Bladder microvascular endothelial cell (primary cell): Measurements from ENCODE around the gene CYP39A1. TPM values are rescaled to one million over a fixed set of nuclear protein-coding genes. Genes with fewer than 3 reads are reported as not detected.

Experiments used
- total RNA-seq: library from RNA; depleted of rRNA; stranded (reverse); fragments of >200 nt; gene quantifications from 2 replicates; pipeline ENCODE4 v1.2.3, GENCODE V29; 2014

Gene CYP39A1, protein sequence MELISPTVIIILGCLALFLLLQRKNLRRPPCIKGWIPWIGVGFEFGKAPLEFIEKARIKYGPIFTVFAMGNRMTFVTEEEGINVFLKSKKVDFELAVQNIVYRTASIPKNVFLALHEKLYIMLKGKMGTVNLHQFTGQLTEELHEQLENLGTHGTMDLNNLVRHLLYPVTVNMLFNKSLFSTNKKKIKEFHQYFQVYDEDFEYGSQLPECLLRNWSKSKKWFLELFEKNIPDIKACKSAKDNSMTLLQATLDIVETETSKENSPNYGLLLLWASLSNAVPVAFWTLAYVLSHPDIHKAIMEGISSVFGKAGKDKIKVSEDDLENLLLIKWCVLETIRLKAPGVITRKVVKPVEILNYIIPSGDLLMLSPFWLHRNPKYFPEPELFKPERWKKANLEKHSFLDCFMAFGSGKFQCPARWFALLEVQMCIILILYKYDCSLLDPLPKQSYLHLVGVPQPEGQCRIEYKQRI
- 0.88 and 0.97 TPM in 2 replicates for total RNA-seq

DNA sequence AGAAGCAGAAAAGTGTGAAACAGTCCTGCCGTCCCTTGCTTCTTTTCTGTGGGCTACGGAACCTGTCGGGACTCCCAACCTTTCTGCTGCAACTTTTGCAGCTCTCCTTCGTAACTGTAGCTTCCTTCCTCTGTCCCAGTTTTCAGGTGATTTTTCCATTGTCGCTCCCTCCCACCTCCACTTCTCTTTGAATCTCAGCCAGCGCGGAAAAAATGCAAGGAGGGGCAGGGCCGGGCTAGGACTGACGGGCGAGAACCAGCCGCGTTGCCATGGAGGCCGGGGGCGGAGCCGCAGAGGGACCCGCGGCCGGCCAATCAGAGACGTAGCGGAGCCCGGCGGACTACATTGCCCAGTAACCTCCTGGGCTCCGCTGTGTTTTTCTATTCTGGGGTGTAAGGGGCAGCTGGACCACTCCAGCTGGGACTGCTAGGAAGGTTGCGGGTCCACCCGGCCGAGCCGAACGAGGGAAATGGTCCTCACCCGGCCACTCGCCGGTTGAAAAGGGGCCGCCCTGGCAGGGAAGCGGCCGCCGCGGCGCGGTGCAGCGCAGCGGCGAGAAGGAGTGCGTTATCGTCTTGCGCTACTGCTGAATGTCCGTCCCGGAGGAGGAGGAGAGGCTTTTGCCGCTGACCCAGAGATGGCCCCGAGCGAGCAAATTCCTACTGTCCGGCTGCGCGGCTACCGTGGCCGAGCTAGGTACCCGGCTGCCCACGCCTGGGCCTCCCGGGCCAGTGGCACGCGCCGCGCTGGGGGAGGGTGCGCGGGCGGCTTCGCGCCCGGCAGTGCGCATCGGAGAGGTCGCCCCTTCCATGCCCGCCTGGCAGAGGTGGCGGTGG is at the start of gene CYP39A1, which contains the start of gene SLC25A27:
TSS of gene CYP39A1 (minus strand) at position 216 of the 836 bp plus-strand sequence. CDS start 236 bp downstream, outside the sequence.
TSS of gene SLC25A27 (plus strand) at position 373 of the 836 bp plus-strand sequence. CDS start at position 591, 218 bp downstream.

DNA sequence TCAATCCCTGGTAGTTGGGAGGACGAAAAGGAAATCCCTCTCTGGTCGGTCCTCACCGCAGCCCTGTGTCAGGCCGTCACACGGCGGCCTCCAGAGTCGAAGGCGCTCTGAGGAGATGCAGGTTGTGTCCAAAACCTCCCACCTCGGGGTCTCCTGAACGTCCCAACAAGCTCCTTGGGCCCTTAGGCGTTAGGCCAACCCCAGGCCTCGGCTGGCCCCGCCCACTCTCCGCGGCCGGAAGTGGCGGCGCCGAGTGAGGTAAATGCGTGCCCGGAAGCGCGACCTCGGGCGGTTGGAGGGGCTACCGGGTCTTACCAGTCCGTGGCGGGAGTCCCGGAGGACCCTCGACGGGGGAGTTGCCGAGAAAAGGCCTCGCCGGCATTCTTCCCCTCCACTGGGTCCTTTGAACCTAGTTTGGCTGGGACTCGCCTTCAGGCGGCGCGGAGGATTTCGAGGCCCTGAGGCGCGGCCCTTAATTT is 35.0 kb upstream of the CYP39A1 start, which contains the start of gene TDRD6:
TSS of gene TDRD6 (plus strand) at position 267 of the 479 bp plus-strand sequence. CDS start 244 bp downstream, outside the sequence.

Other genes starting within 250 kb of the CYP39A1 start
- 0.63 and 3.2 TPM in 2 replicates for gene RCAN2, start 161.4 kb downstream of the CYP39A1 start, total RNA-seq
- 2.1 and 3.3 TPM in 2 replicates for gene SLC25A27, start 157 bp upstream of the CYP39A1 start, total RNA-seq
- gene TDRD6, start 35.1 kb upstream of the CYP39A1 start, total RNA-seq = under 0.01 and 0.06 TPM in 2 replicates
- gene PLA2G7, start 82.6 kb upstream of the CYP39A1 start, total RNA-seq = 0.16 TPM in 1 of 2 replicates, not detected in the other
- not detected in 2 replicates for gene ANKRD66, start 94.1 kb upstream of the CYP39A1 start, total RNA-seq
- not detected in 2 replicates for gene MEP1A, start 140.6 kb upstream of the CYP39A1 start, total RNA-seq